ENCODE results near the gene DAAM2. TPM values are rescaled to one million over a fixed set of nuclear protein-coding genes. Genes with fewer than 3 reads are reported as not detected.

The DAAM2 gene
- total and polyA plus RNA-seq, 2 of the 8 experiments (the other 6 are each of a cell fraction or from before 2014, with no cell fraction given) = 1.5 to 2.9 TPM

DNA sequence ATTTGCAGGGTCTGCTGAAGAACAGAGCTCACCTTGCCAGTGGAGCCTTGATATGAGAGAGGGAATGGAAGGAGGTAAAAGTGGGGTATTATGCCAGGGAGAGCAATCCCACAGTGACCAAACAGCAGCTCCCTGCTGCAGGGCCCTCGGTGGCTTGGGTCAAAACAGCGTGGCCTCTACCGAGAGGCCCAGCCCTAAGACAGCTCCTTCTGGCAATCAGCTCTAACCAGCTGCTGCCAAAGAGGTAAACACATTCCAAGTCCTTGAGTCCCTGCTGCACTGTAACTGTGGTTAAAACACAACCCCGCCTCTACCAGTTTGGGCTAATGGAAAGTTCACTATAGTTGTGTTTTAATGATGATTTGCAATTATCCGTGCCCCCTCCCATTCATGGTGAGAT, 1.4 kb upstream of the DAAM2 start:
- H3K4me2 ChIP-seq (ENCODE audit: insufficient read depth in 1 of 2, low read depth in 2 of 2, low read length in 2 of 2) = no peak overlapping the region
- H3K23me2 ChIP-seq (ENCODE audit: low read depth, low read length) = peaks cover 4% of the 10 kb centered on the region
- no peak overlapping the region for H3K14ac ChIP-seq (ENCODE audit: insufficient read length)
- H3K4me1 ChIP-seq (replicated peaks in 1 of 4; ENCODE audit: control insufficient read depth in 3 of 4, insufficient read depth in 4 of 4, low read length in 3 of 4) = peaks cover 0 to 9% (median 2%) of the 10 kb centered on the region in 4 experiments; a peak in 5 of 7 replicates
- no peak overlapping the region for H3K56ac ChIP-seq (replicated peaks; ENCODE audit: insufficient read length, low read depth, low read length)
- DNase-seq (ENCODE audit: low read depth in 1 of 2, low spot score in 2 of 2) (no peak), FAIRE-seq (no peak)
- H2BK120ac ChIP-seq (replicated peaks; ENCODE audit: low read depth, low read length) = no peak overlapping the region
- POLR2A ChIA-PET (ENCODE audit: partially characterized antibody) = no interaction called here
- no peak overlapping the region for H2BK20ac ChIP-seq (ENCODE audit: low read length)
- no peak overlapping the region for H3K23ac ChIP-seq (ENCODE audit: insufficient read length)
- WGBS, 2 experiments (ENCODE audit: extremely low coverage in 1 of 2, insufficient coverage in 1 of 2, insufficient read length in 1 of 2, insufficient replicate concordance in 2 of 2, low coverage in 1 of 2, low lambda C conversion rate in 2 of 2, missing lambda C conversion rate in 1 of 2) = 94% methylated on average over 5 of the region's 5 CpGs; no CpG with 5 or more reads in 1 of the 2 experiments
- H3K9ac ChIP-seq (replicated peaks in 1 of 4; ENCODE audit: extremely low read depth in 1 of 4, low read depth in 3 of 4, low read length in 3 of 4) = no peak overlapping the region
- no peak overlapping the region for H3K4me3 ChIP-seq (ENCODE audit: extremely low read depth in 1 of 4, insufficient read depth in 2 of 4, low read depth in 3 of 4, low read length in 4 of 4)
- H3K36me3 ChIP-seq (ENCODE audit: control insufficient read depth in 2 of 4, insufficient read depth in 4 of 4, low read length in 3 of 4) = no peaks in the 10 kb centered on the region
- H4K20me1 ChIP-seq (replicated peaks in 1 of 2; ENCODE audit: control insufficient read depth in 1 of 2, insufficient read depth in 2 of 2, low read length in 2 of 2) = no peaks in the 10 kb centered on the region
- H2AFZ ChIP-seq (ENCODE audit: low read length) = no peak overlapping the region
- TF ChIP-seq CBX5 (IDR thresholded peaks at IDR 0.05; ENCODE audit: low read depth, low read length) (no peak), GABPA (IDR thresholded peaks at IDR 0.05; ENCODE audit: borderline replicate concordance, insufficient read depth, low read length) (no peak), SIRT6 (IDR thresholded peaks at IDR 0.05; ENCODE audit: low read length) (no peak), SUZ12 (IDR thresholded peaks at IDR 0.05; ENCODE audit: low read length) (no peak), RNF2 (IDR thresholded peaks at IDR 0.05; ENCODE audit: borderline replicate concordance, low read depth, low read length, missing control alignments, poor library complexity, severe bottlenecking) (no peak), POU5F1 (IDR thresholded peaks at IDR 0.05; ENCODE audit: low read depth, low read length) (no peak), FOSL1 (IDR thresholded peaks at IDR 0.05; ENCODE audit: insufficient read depth, low read depth, low read length) (no peak), TEAD4 (IDR thresholded peaks at IDR 0.05; ENCODE audit: low read depth, low read length) (no peak), USF2 (IDR thresholded peaks at IDR 0.05; ENCODE audit: low read length) (no peak), ASH2L (IDR thresholded peaks at IDR 0.05; ENCODE audit: low read length) (no peak), BACH1 (IDR thresholded peaks at IDR 0.05; ENCODE audit: low read length) (no peak), JUND (IDR thresholded peaks at IDR 0.05; ENCODE audit: low read length) (no peak)
- no peak overlapping the region for H3K27ac ChIP-seq (ENCODE audit: low read depth, low read length)
- H2BK12ac ChIP-seq (ENCODE audit: low read depth, low read length) = no peak overlapping the region
- peaks cover 0 to 17% (median 15%) of the 10 kb centered on the region in 4 experiments; a peak in 6 of 7 replicates for H3K27me3 ChIP-seq (replicated peaks in 1 of 4; ENCODE audit: control insufficient read depth in 3 of 4, extremely low read depth in 1 of 4, insufficient read depth in 3 of 4, low read length in 3 of 4)
- no peak overlapping the region for H2AK5ac ChIP-seq (ENCODE audit: low read depth, low read length)
- no peak overlapping the region for H2BK15ac ChIP-seq (ENCODE audit: low read length)
- H4K91ac ChIP-seq (replicated peaks; ENCODE audit: insufficient read length, low read length) = no peak overlapping the region
- H3K18ac ChIP-seq (ENCODE audit: extremely low read depth, low read length) = no peak overlapping the region
- H3K4ac ChIP-seq (replicated peaks; ENCODE audit: insufficient read length, low read depth, low read length) = no peak overlapping the region
- no peaks in the 10 kb centered on the region for H3K79me1 ChIP-seq (ENCODE audit: low read depth, low read length)
- no peaks in the 10 kb centered on the region for H3K79me2 ChIP-seq (ENCODE audit: control insufficient read depth in 1 of 2, insufficient read depth in 2 of 2, low read length in 2 of 2)
- H4K5ac ChIP-seq (ENCODE audit: insufficient read length, low read depth, low read length) = no peak overlapping the region
- H4K8ac ChIP-seq (ENCODE audit: extremely low read depth, insufficient read depth, low read length) = no peak overlapping the region
- H2BK5ac ChIP-seq (ENCODE audit: low read depth, low read length) = no peak overlapping the region
- no peaks in the 10 kb centered on the region for H3K9me3 ChIP-seq (ENCODE audit: insufficient read depth in 2 of 2, low read depth in 1 of 2, low read length in 1 of 2)
- CTCF ChIA-PET (ENCODE audit: partially characterized antibody) = interaction anchor here (0.6 to 4.0 kb wide), 12 partner anchors 12 to 415 kb away, joined by 3 to 17 read pairs (median 3); no protein-coding TSS in a partner anchor
